Measurements from ENCODE around the gene COL23A1.

The COL23A1 gene

DNA sequence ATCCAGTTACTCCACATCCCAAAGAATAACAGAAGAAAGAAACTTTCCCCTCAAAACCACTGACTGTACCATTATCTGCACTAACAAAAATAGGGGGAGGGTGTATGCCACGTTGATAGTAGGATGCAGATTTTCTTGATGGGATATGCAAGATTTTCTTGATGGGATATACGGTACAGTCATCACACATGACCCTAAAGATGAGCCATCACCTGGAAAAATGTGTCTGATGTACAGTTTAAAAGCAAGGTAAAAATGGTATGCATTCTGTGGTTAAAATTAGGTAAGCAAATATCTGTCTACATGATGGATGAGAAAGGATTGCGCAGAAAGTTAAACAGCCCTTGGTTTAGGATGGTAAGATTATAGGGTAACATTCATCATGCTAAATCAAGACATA is 8.6 kb downstream of the COL23A1 start:
- no peaks in the 10 kb centered on the region for H3K36me3 ChIP-seq
- intact Hi-C loops (cut with DNase I; ENCODE audit: low total_unique reads), result loop anchor here (10.0 kb wide), 1 partner anchor 307 kb away; no protein-coding TSS in a partner anchor
- peaks cover 0 to 38% of the 10 kb centered on the region in 2 donors for H3K27me3 ChIP-seq
- peaks cover 0 to 7% (median 2%) of the 10 kb centered on the region in 4 donors for H3K4me1 ChIP-seq
- H3K27ac ChIP-seq, result no peak overlapping the region
- no peak overlapping the region for H3K4me3 ChIP-seq
- TF ChIP-seq, protein P1, sequence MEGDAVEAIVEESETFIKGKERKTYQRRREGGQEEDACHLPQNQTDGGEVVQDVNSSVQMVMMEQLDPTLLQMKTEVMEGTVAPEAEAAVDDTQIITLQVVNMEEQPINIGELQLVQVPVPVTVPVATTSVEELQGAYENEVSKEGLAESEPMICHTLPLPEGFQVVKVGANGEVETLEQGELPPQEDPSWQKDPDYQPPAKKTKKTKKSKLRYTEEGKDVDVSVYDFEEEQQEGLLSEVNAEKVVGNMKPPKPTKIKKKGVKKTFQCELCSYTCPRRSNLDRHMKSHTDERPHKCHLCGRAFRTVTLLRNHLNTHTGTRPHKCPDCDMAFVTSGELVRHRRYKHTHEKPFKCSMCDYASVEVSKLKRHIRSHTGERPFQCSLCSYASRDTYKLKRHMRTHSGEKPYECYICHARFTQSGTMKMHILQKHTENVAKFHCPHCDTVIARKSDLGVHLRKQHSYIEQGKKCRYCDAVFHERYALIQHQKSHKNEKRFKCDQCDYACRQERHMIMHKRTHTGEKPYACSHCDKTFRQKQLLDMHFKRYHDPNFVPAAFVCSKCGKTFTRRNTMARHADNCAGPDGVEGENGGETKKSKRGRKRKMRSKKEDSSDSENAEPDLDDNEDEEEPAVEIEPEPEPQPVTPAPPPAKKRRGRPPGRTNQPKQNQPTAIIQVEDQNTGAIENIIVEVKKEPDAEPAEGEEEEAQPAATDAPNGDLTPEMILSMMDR (IDR thresholded peaks at IDR 0.05), result no peak
- no peaks in the 10 kb centered on the region for H3K9me3 ChIP-seq
- DNase-seq, result no peak

GRCh38 chr5:178580271-178580955 is 9.8 kb downstream of the COL23A1 start:
- DNase-seq, result no peak
- H3K9me3 ChIP-seq, result no peaks in the 10 kb centered on the region
- no peak overlapping the region for H3K4me3 ChIP-seq
- TF ChIP-seq, protein P1 (IDR thresholded peaks at IDR 0.05), result no peak
- H3K27ac ChIP-seq, result no peak overlapping the region
- H3K36me3 ChIP-seq, result no peaks in the 10 kb centered on the region
- peaks cover 0 to 41% of the 10 kb centered on the region in 2 donors for H3K27me3 ChIP-seq
- intact Hi-C loops (cut with DNase I; ENCODE audit: low total_unique reads), result loop anchor here (10.0 kb wide), 1 partner anchor 306 kb away; no protein-coding TSS in a partner anchor
- H3K4me1 ChIP-seq, result peaks cover 0 to 10% (median 4%) of the 10 kb centered on the region in 4 donors

- DNase-seq, result no peak
- Histone ChIP-seq H3K27ac (no peak overlapping the region), H3K4me1 (peaks cover 0 to 10% (median 4%) of the 10 kb centered on the region in 4 donors), H3K36me3 (no peaks in the 10 kb centered on the region), H3K27me3 (peaks cover 0 to 50% of the 10 kb centered on the region in 2 donors), H3K9me3 (peaks cover 0 to 3% (median 0%) of the 10 kb centered on the region in 3 donors), H3K4me3 (no peak overlapping the region)
- intact Hi-C loops (cut with DNase I; ENCODE audit: low total_unique reads), result no loop called here
- TF ChIP-seq, protein P1 (IDR thresholded peaks at IDR 0.05), result no peak
These were observed 12.2 kb downstream of the COL23A1 start for GRCh38 chr5:178577944-178578343.

DNA sequence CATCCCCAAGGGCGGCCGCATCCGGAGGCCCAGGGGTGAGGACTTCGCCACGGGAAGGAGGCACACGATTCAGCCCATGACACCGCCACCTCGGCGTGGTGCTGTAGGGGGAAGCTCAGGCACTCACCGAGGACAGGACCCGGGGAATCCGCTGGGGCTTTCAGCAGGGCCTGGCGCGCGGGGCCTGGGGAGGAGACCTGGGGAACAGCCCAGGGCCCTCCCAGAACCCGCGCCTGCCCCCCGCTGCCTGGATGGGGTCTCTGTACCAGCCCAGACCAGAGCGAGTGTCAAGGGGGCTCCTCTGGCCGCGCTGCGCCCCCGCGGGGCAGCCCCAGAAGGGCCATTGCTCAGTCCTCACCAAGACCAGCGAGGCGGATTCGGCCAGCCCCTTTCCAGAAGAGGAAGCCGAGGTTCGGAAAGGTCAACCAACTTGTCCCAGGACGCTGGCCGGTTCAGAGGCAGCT is 12.8 kb downstream of the COL23A1 start:
- DNase-seq, result no peak
- H3K27me3 ChIP-seq, result peaks cover 0 to 49% of the 10 kb centered on the region in 2 donors
- intact Hi-C loops (cut with DNase I; ENCODE audit: low total_unique reads), result no loop called here
- peaks cover 0 to 8% (median 3%) of the 10 kb centered on the region in 3 donors for H3K9me3 ChIP-seq
- H3K4me1 ChIP-seq, result peaks cover 0 to 10% (median 4%) of the 10 kb centered on the region in 4 donors
- TF ChIP-seq, protein P1 (IDR thresholded peaks at IDR 0.05), result no peak
- H3K4me3 ChIP-seq, result no peak overlapping the region
- no peak overlapping the region for H3K27ac ChIP-seq
- H3K36me3 ChIP-seq, result no peaks in the 10 kb centered on the region

DNA sequence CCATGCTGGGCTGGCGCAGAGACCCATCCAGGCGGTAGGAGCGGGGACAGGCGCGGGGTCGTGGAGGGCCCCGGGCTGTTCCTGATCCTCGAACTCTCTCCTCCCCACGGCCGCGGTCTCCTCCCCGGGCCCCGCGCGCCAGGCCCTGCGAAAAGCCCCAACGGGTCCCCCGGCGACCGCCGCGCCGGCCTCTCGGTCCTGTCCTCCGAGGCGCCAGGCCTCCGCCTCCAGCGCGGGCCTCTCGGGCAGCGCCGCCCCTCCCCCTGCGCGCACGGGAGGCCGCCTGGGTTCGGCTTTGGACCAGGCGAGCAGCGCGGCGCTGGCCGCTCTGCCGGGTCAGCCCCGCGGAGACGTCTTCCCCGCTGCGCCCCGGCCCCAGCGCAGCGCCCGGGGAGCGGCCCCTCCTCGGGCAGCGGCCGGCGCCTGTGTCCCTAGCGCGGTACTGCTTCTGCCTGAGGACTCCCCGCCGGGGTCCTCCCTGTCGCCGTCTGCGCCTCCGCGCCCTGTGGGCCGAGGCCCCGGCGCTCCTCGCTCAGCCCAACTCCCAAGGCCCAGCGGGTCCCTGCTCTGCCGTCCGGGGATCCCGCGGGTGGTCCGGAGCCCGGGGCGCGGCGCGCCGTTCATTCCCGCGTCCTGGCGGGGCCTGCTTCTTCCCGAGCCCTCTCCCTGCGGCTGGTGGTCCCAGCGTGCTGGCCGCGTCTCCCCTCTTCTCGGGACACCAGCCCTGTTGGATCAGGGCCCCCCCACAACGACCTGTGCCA is 13.4 kb downstream of the COL23A1 start:
- DNase-seq, result no peak
- TF ChIP-seq, protein P1 (IDR thresholded peaks at IDR 0.05), result no peak
- H3K27ac ChIP-seq, result no peak overlapping the region
- H3K4me3 ChIP-seq, result peak overlapping the region in 1 of 2 donors; percentile 18
- intact Hi-C loops (cut with DNase I; ENCODE audit: low total_unique reads), result no loop called here
- H3K27me3 ChIP-seq, result peaks cover 0 to 47% of the 10 kb centered on the region in 2 donors
- H3K36me3 ChIP-seq, result no peaks in the 10 kb centered on the region
- H3K9me3 ChIP-seq, result peaks cover 0 to 8% (median 3%) of the 10 kb centered on the region in 3 donors
- peaks cover 0 to 10% (median 4%) of the 10 kb centered on the region in 4 donors for H3K4me1 ChIP-seq

All from tibial artery (tissue), 4 donors.